ENCODE results near the gene OR1B1.

- no peak for TF ChIP-seq ZFP3 (CRISPR knock-in tag; IDR thresholded peaks at IDR 0.05)
- TF ChIP-seq ISL1 (CRISPR knock-in tag; IDR thresholded peaks at IDR 0.05), result no peak
- no peak for TF ChIP-seq GLIS3 (CRISPR knock-in tag; IDR thresholded peaks at IDR 0.05)
- TF ChIP-seq, protein P1, sequence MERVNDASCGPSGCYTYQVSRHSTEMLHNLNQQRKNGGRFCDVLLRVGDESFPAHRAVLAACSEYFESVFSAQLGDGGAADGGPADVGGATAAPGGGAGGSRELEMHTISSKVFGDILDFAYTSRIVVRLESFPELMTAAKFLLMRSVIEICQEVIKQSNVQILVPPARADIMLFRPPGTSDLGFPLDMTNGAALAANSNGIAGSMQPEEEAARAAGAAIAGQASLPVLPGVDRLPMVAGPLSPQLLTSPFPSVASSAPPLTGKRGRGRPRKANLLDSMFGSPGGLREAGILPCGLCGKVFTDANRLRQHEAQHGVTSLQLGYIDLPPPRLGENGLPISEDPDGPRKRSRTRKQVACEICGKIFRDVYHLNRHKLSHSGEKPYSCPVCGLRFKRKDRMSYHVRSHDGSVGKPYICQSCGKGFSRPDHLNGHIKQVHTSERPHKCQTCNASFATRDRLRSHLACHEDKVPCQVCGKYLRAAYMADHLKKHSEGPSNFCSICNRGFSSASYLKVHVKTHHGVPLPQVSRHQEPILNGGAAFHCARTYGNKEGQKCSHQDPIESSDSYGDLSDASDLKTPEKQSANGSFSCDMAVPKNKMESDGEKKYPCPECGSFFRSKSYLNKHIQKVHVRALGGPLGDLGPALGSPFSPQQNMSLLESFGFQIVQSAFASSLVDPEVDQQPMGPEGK (CRISPR knock-in tag; IDR thresholded peaks at IDR 0.05; ENCODE audit: borderline replicate concordance), result no peak
- no peak for TF ChIP-seq TOX (CRISPR knock-in tag; IDR thresholded peaks at IDR 0.05; ENCODE audit: borderline replicate concordance)
- no peak for TF ChIP-seq ZNF8 (CRISPR knock-in tag; IDR thresholded peaks at IDR 0.05)
- no peak for TF ChIP-seq ZNF70 (CRISPR knock-in tag; IDR thresholded peaks at IDR 0.05)
- no peak for TF ChIP-seq OSR1 (CRISPR knock-in tag; IDR thresholded peaks at IDR 0.05)
These were observed 15.2 kb downstream of the OR1B1 start for GRCh38 chr9:122642226-122642625.
